Breast epithelium (tissue), 4 donors: ENCODE measurements around the gene SCT. TPM values are rescaled to one million over a fixed set of nuclear protein-coding genes. Genes with fewer than 3 reads are reported as not detected.
"Not testable (repeated sequence)": the region's sequence is repeated elsewhere in the genome, so short reads cannot be mapped to it uniquely, and the experiment has no call there.

Experiments
- DNase-seq, 2 donors: peaks; one replicate each; pipeline ENCODE4 v3.0.0-alpha.2; 2019; ENCODE audit warnings: low spot score in 2 of 2
- H3K27ac ChIP-seq, 2 donors: fragments of 200-600 bp; sonication (generic) in 1 of 2; one replicate each; pipeline ENCODE4 v1.5.1; 2016 to 2019; ENCODE audit warnings: mild to moderate bottlenecking in 1 of 2
- H3K27me3 ChIP-seq, 2 donors: fragments of 200-600 bp; sonication (generic) in 1 of 2; one replicate each; pipeline versions ENCODE4 v1.5.1 to v1.6.0; 2017 to 2019; ENCODE audit warnings: control low read depth in 1 of 2, mild to moderate bottlenecking in 1 of 2
- H3K36me3 ChIP-seq: fragments of 200-600 bp; one replicate; pipeline ENCODE4 v1.5.1; 2019
- H3K4me1 ChIP-seq, 2 donors: fragments of 200-600 bp; sonication (generic); one replicate each; pipeline ENCODE4 v1.5.1; 2016 to 2019; ENCODE audit warnings: control low read depth in 1 of 2
- H3K4me3 ChIP-seq, 3 donors: fragments of 200-600 bp; sonication (generic); 1 replicate in 2 of 3; 2 replicates in 1 of 3; pipeline ENCODE4 v1.5.1; 2016 to 2019; ENCODE audit warnings: mild to moderate bottlenecking in 3 of 3, moderate library complexity in 2 of 3
- H3K9me3 ChIP-seq, 2 donors: fragments of 200-600 bp; sonication (generic) in 1 of 2; one replicate each; pipeline ENCODE4 v1.5.1; 2016 to 2019; ENCODE audit warnings: control low read depth in 1 of 2
- POLR2A ChIP-seq: fragments of 450-650 bp; IDR thresholded peaks from one replicate; pipeline ENCODE4 v1.6.1; 2016; ENCODE audit warnings: antibody characterized with exemption, mild to moderate bottlenecking, moderate library complexity
- POLR2AphosphoS5 ChIP-seq, 3 donors: sonication (generic); formaldehyde crosslinking; IDR thresholded peaks; one replicate each; pipeline ENCODE4 v1.6.1; 2017; ENCODE audit warnings: antibody characterized with exemption in 3 of 3
- intact Hi-C: fragments of 100-400 bp; cut with DNase I; formaldehyde crosslinking; loops from one replicate; pipeline ENCODE4 v1.15.1; 2023; ENCODE audit warnings: low total_unique reads
- total RNA-seq, 3 donors: library from RNA; depleted of rRNA; stranded (reverse); fragments of >200 nt; gene quantifications; one replicate each; pipeline ENCODE4 v1.1.0, GENCODE V29; 2016
- TF ChIP-seq, protein P1 (sequence below), 3 donors: fragments of 450-650 bp; IDR thresholded peaks; one replicate each; pipeline ENCODE4 v1.5.1; 2016 to 2017; ENCODE audit warnings: antibody characterized with exemption in 3 of 3, mild to moderate bottlenecking in 3 of 3, moderate library complexity in 3 of 3

The SCT gene
- total RNA-seq, 3 donors from 2014 or later = not detected

DNA sequence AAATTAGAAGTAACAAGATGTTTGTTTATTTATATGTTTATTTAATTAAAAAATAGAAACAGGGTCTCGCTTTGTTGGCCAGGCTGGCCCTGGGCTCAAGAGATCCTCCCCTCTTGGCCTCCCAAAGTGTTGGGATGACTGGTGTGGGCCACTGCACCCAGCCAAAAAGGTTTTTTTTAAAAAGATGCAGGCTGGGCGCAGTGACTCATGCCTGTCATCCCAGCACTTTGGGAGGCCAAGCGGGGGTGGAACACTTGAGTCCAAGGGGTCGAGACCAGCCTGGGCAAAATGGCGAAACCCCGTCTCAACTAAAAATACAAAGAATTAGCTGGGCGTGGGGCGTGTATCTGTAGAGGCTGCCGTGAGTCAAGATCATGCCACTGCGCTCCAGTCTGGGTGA, 23.5 kb upstream of the SCT start:
- Histone ChIP-seq H3K4me1 (no peaks in the 10 kb centered on the region), H3K27ac (no peak overlapping the region), H3K36me3 (no peaks in the 10 kb centered on the region), H3K27me3 (no peaks in the 10 kb centered on the region), H3K4me3 (no peak overlapping the region), H3K9me3 (no peaks in the 10 kb centered on the region)
- intact Hi-C loops = no loop called here
- TF ChIP-seq, protein P1, sequence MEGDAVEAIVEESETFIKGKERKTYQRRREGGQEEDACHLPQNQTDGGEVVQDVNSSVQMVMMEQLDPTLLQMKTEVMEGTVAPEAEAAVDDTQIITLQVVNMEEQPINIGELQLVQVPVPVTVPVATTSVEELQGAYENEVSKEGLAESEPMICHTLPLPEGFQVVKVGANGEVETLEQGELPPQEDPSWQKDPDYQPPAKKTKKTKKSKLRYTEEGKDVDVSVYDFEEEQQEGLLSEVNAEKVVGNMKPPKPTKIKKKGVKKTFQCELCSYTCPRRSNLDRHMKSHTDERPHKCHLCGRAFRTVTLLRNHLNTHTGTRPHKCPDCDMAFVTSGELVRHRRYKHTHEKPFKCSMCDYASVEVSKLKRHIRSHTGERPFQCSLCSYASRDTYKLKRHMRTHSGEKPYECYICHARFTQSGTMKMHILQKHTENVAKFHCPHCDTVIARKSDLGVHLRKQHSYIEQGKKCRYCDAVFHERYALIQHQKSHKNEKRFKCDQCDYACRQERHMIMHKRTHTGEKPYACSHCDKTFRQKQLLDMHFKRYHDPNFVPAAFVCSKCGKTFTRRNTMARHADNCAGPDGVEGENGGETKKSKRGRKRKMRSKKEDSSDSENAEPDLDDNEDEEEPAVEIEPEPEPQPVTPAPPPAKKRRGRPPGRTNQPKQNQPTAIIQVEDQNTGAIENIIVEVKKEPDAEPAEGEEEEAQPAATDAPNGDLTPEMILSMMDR (IDR thresholded peaks at IDR 0.05) = no peak
- TF ChIP-seq POLR2AphosphoS5 (IDR thresholded peaks at IDR 0.05) (no peak), POLR2A (no peak)
- DNase-seq = no peak

DNA sequence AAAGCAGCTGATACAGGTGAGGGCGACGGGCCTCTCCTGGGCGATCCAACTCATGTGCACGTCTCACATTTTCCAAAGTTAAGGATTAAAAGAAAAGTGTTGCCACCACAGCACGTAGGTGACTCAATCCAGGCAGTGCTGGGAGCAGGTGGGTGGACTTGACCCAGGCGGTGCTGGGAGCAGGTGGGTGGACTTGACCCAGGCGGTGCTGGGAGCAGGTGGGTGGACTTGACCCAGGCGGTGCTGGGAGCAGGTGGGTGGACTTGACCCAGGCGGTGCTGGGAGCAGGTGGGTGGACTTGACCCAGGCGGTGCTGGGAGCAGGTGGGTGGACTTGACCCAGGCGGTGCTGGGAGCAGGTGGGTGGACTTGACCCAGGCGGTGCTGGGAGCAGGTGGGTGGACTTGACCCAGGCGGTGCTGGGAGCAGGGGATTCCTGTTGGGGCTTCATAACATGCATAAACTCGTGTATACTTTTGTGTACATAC, 20.7 kb upstream of the SCT start:
- H3K4me3 ChIP-seq, DNase-seq, intact Hi-C loops, H3K9me3 ChIP-seq, H3K36me3 ChIP-seq, H3K27me3 ChIP-seq, H3K27ac ChIP-seq, H3K4me1 ChIP-seq: not testable (repeated sequence)

DNA sequence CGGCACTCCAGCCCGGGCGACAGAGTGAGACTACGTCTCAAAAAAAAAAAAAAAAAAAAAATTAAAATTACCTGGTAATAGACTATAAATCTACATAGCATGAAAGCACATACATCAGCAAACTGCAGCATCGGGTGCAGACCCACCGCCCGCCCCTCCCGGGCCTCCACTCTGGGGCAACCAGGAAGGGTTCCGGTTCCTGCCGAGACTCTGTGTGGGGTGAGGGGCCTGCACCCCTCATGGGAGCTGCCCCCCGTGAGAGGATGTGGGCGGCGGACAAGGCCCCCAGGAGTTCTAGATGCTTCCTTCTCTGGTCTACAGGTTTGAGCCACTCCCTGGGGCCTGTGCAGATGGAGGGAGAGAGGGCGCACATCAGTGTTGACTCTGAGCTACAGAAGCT, 19.2 kb upstream of the SCT start:
- intact Hi-C loops = no loop called here
- H3K27me3 ChIP-seq = no peaks in the 10 kb centered on the region
- no peak overlapping the region for H3K4me3 ChIP-seq
- TF ChIP-seq POLR2A = no peak
- TF ChIP-seq POLR2AphosphoS5 (IDR thresholded peaks at IDR 0.05) = no peak
- TF ChIP-seq, protein P1 (IDR thresholded peaks at IDR 0.05) = no peak
- no peaks in the 10 kb centered on the region for H3K36me3 ChIP-seq
- DNase-seq = no peak
- H3K27ac ChIP-seq = no peak overlapping the region
- H3K4me1 ChIP-seq = no peaks in the 10 kb centered on the region
- no peaks in the 10 kb centered on the region for H3K9me3 ChIP-seq

DNA sequence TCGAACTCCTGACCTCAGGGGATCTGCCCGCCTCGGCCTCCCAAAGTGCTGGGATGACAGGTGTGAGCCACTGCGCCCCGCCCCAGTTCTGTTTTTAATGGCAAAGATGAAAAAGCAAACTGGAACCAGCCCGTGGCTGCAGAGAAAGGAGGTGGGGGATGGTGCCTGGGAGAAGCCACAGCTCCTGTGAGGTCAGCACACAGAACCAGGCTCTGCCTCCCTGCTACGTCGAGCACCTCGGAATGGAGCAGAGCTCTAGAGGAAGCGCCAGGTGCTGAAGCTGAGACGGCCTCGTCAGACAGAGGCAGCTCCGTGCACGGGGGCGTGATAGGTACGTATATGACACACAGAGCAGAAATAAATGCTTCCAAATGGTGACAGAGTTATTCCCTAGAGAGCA, 18.6 kb upstream of the SCT start:
- H3K4me3 ChIP-seq = no peak overlapping the region
- no peaks in the 10 kb centered on the region for H3K4me1 ChIP-seq
- no peaks in the 10 kb centered on the region for H3K9me3 ChIP-seq
- no peak for DNase-seq
- no peaks in the 10 kb centered on the region for H3K27me3 ChIP-seq
- H3K36me3 ChIP-seq = no peaks in the 10 kb centered on the region
- H3K27ac ChIP-seq = no peak overlapping the region
- intact Hi-C loops = no loop called here
- TF ChIP-seq, protein P1 (IDR thresholded peaks at IDR 0.05) = no peak
- TF ChIP-seq POLR2AphosphoS5 (IDR thresholded peaks at IDR 0.05) (no peak), POLR2A (no peak)

DNA sequence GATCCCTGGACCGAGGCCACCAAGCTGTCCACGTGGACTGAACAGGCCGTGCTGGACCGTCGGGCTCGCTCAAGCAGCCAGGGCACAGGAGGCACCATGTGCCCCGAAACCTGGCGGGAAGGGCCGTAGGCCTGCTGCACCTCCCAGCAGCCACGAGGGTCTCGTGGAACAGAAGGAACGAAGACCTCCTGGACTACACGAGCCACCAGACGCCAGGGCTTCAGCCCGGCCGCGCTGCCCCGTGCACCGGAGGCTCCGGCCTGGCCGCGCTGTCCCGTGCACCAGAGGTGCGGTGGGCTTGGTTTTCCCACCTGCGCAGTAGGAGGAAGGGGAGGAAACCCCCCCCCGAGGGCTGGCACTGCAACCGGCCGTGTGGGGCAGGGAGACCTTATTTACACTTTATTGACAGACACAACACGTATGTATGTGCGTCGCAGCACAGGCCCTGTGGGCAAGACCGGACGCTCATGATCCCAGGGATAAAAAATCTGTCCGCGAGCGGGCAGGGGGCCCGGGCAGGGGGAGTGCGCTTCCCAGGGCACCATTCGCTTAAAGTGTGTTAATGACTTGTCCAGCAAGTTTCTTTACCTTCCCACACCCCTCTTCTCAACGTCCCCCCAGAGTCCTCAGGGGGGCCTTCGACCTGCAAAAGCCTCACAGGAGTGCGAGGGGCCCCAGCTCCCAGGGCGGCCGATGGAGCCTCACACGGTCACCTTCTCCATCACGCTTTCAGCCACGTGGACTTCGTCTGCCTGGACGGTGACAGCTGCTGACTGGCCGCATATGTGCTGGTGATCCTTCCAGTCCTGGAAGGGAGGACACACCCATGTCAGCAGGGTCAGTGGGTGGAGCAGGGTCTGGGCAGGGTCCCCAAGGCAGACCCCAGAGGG, 17.1 kb upstream of the SCT start:
- Histone ChIP-seq H3K9me3 (no peaks in the 10 kb centered on the region), H3K27me3 (no peaks in the 10 kb centered on the region), H3K36me3 (no peaks in the 10 kb centered on the region), H3K4me3 (no peak overlapping the region), H3K4me1 (peaks cover 0 to 3% of the 10 kb centered on the region in 2 donors), H3K27ac (no peak overlapping the region)
- no peak for DNase-seq
- intact Hi-C loops = no loop called here
- TF ChIP-seq, protein P1 (IDR thresholded peaks at IDR 0.05) = no peak
- TF ChIP-seq POLR2A (no peak), POLR2AphosphoS5 (IDR thresholded peaks at IDR 0.05) (no peak)
